ENCODE measurements around the gene PCDHGB7. TPM values are rescaled to one million over a fixed set of nuclear protein-coding genes. Genes with fewer than 3 reads are reported as not detected.
"Not testable (repeated sequence)": the region's sequence is repeated elsewhere in the genome, so short reads cannot be mapped to it uniquely, and the experiment has no call there.

PCDHGB7 gene
- polyA plus RNA-seq, 1 experiment = 9.6 TPM

GRCh38 chr5:141374627-141375026, 42.9 kb upstream of the PCDHGB7 start:
- H3K36me3 ChIP-seq (ENCODE audit: control insufficient read depth, insufficient read depth, low read length) = no peaks in the 10 kb centered on the region
- DNase-seq (ENCODE audit: low read depth) = no peak
- H3K27me3 ChIP-seq (ENCODE audit: control insufficient read depth, insufficient read depth, low read length) = no peaks in the 10 kb centered on the region; the same call in 1 of the 2 replicates
- CTCF ChIA-PET = interaction anchor here (0.9 to 2.2 kb wide), 16 partner anchors 10 to 193 kb away, joined by 3 to 14 read pairs (median 4); partner anchors contain the start of genes PCDHGA10, PCDHGA11, PCDHGA4 and PCDHGA5
- TF ChIP-seq CTCF (IDR thresholded peaks at IDR 0.05; ENCODE audit: insufficient read depth, low read depth, low read length) = no peak
- H3K4me3 ChIP-seq (ENCODE audit: low read depth, low read length) = no peak overlapping the region
- POLR2A ChIA-PET = no interaction called here

- CTCF ChIA-PET = interaction anchor here (0.9 to 1.9 kb wide), 5 partner anchors 11 to 192 kb away, joined by 3 to 7 read pairs (median 4); partner anchors contain the start of gene TAF7
- H3K27me3 ChIP-seq (ENCODE audit: control insufficient read depth, insufficient read depth, low read length); POLR2A ChIA-PET; H3K4me3 ChIP-seq (ENCODE audit: low read depth, low read length); DNase-seq (ENCODE audit: low read depth); H3K36me3 ChIP-seq (ENCODE audit: control insufficient read depth, insufficient read depth, low read length): not testable (repeated sequence)
Observed at GRCh38 chr5:141375444-141376155, 41.9 kb upstream of the PCDHGB7 start.

GRCh38 chr5:141382469-141383294, 34.8 kb upstream of the PCDHGB7 start, which contains the start of gene PCDHGA7:
Gene PCDHGA7, plus strand, starts transcription at chr5:141382742. Its CDS starts 158 bp downstream, at chr5:141382900.
- no peak for DNase-seq (ENCODE audit: low read depth)
- Histone ChIP-seq H3K27me3 (ENCODE audit: control insufficient read depth, insufficient read depth, low read length) (no peaks in the 10 kb centered on the region), H3K4me3 (ENCODE audit: low read depth, low read length) (peak within 1 kb of the TSS; percentile 54), H3K36me3 (ENCODE audit: control insufficient read depth, insufficient read depth, low read length) (no peaks in the 10 kb centered on the region; the same call in 1 of the 2 replicates)
- CTCF ChIA-PET = interaction anchor here (0.8 to 1.6 kb wide), 8 partner anchors 12 to 183 kb away, joined by 3 to 11 read pairs (median 4); partner anchors contain the start of genes PCDHGA2, PCDHGA5, PCDHGB5 and TAF7
- TF ChIP-seq CTCF (IDR thresholded peaks at IDR 0.05; ENCODE audit: insufficient read depth, low read depth, low read length) = peak; percentile 68
- POLR2A ChIA-PET = interaction anchor here (0.6 kb wide), 1 partner anchor 135 kb away, joined by 8 read pairs; no protein-coding TSS in a partner anchor

GRCh38 chr5:141383345-141383744, 34.1 kb upstream of the PCDHGB7 start:
- CTCF ChIA-PET = interaction anchor here (0.8 to 1.6 kb wide), 8 partner anchors 12 to 183 kb away, joined by 3 to 11 read pairs (median 4); partner anchors contain the start of genes PCDHGA2, PCDHGA5, PCDHGB5 and TAF7

More at GRCh38 chr5:141383345-141383744, 34.1 kb upstream of the PCDHGB7 start:
- Histone ChIP-seq H3K27me3 (ENCODE audit: control insufficient read depth, insufficient read depth, low read length) (no peaks in the 10 kb centered on the region), H3K4me3 (ENCODE audit: low read depth, low read length) (peak overlapping the region; percentile 54), H3K36me3 (ENCODE audit: control insufficient read depth, insufficient read depth, low read length) (no peaks in the 10 kb centered on the region; the same call in 1 of the 2 replicates)
- POLR2A ChIA-PET = interaction anchor here (0.6 kb wide), 1 partner anchor 135 kb away, joined by 8 read pairs; no protein-coding TSS in a partner anchor
- no peak for DNase-seq (ENCODE audit: low read depth)
- no peak for TF ChIP-seq CTCF (IDR thresholded peaks at IDR 0.05; ENCODE audit: insufficient read depth, low read depth, low read length)

Measured in BJ (cell line).